ENCODE measurements around the gene S100P.
"Not testable (repeated sequence)": the region's sequence is repeated elsewhere in the genome, so short reads cannot be mapped to it uniquely, and the experiment has no call there.

Gene S100P

DNA sequence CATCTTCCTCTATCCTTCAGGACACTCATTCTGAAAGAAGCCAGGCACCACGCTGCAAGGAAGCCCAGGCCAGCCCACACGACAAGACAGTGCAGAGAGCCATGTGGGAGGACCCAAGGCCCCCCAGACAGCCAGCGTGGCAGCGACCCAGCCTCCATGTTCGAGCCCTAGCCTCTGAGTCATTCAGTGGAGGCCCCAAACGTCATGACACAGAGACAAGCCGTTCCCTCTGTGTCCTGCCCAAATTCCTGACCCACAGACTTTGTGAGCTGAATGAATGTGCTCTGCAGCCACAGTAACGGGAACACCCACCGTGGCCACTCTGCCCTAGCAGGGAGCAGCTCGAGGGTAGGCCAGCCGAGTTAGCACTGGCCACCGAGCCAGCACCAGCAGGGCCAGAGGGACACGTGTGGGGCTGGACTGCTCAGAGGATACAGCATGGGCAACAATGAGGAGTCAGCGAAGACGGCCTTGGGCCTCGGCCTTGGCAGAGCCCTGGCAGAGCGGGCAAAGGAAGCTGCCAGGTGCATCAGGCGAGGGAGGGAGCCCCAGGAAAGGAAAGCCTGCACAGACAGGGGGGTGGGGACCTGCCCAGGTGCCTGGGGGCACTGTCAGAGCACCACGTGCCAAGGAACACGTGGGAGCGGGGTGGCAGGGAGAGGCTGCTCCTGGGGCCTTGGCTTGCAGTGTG, 30.9 kb downstream of the S100P start:
- H3K27ac ChIP-seq (ENCODE audit: low read length) = no peak overlapping the region
- no peaks in the 10 kb centered on the region for H3K36me3 ChIP-seq (ENCODE audit: insufficient read depth, low read length)
- H2AFZ ChIP-seq (ENCODE audit: low read depth, low read length) = no peak overlapping the region
- H4K20me1 ChIP-seq (ENCODE audit: insufficient read depth, low read length) = no peaks in the 10 kb centered on the region; the same call in 1 of the 2 replicates
- no peak overlapping the region for H3K4me2 ChIP-seq (ENCODE audit: insufficient read depth, low read length)
- no peak for TF ChIP-seq EZH2 (IDR thresholded peaks at IDR 0.05; ENCODE audit: borderline replicate concordance, low read depth, low read length, severe bottlenecking)
- no peak for TF ChIP-seq CTCF (IDR thresholded peaks at IDR 0.05; ENCODE audit: borderline replicate concordance, extremely low read depth, low read length, poor library complexity, severe bottlenecking)
- no peak overlapping the region for H3K9ac ChIP-seq (ENCODE audit: low read depth, low read length)
- DNase-seq (no peak), ATAC-seq (ENCODE audit: insufficient read depth, low read depth) (no peak)
- H3K4me1 ChIP-seq (ENCODE audit: insufficient read depth, low read length) = peaks cover 8% of the 10 kb centered on the region
- no peaks in the 10 kb centered on the region for H3K9me3 ChIP-seq (ENCODE audit: insufficient read depth, low read length, severe bottlenecking)
- no peaks in the 10 kb centered on the region for H3K79me2 ChIP-seq (ENCODE audit: insufficient read depth, low read length)
- H3K4me3 ChIP-seq (ENCODE audit: low read depth in 1 of 2, low read length in 2 of 2) = no peak overlapping the region
- no peaks in the 10 kb centered on the region for H3K27me3 ChIP-seq (ENCODE audit: insufficient read depth, low read length, poor library complexity)

- not testable (repeated sequence) for H4K20me1 ChIP-seq (ENCODE audit: insufficient read depth, low read length); H3K9ac ChIP-seq (ENCODE audit: low read depth, low read length); ATAC-seq (ENCODE audit: insufficient read depth, low read depth); H3K4me3 ChIP-seq (ENCODE audit: low read depth in 1 of 2, low read length in 2 of 2); H3K9me3 ChIP-seq (ENCODE audit: insufficient read depth, low read length, severe bottlenecking); H3K79me2 ChIP-seq (ENCODE audit: insufficient read depth, low read length); H3K4me1 ChIP-seq (ENCODE audit: insufficient read depth, low read length); H2AFZ ChIP-seq (ENCODE audit: low read depth, low read length); H3K27ac ChIP-seq (ENCODE audit: low read length); DNase-seq; H3K4me2 ChIP-seq (ENCODE audit: insufficient read depth, low read length); H3K27me3 ChIP-seq (ENCODE audit: insufficient read depth, low read length, poor library complexity); H3K36me3 ChIP-seq (ENCODE audit: insufficient read depth, low read length)
Observed at GRCh38 chr4:6725427-6725961, 31.8 kb downstream of the S100P start.

GRCh38 chr4:6727081-6727942, 33.6 kb downstream of the S100P start:
- no peak overlapping the region for H2AFZ ChIP-seq (ENCODE audit: low read depth, low read length)
- no peaks in the 10 kb centered on the region for H3K36me3 ChIP-seq (ENCODE audit: insufficient read depth, low read length)
- H3K9me3 ChIP-seq (ENCODE audit: insufficient read depth, low read length, severe bottlenecking) = no peaks in the 10 kb centered on the region
- no peaks in the 10 kb centered on the region for H3K79me2 ChIP-seq (ENCODE audit: insufficient read depth, low read length)
- no peak overlapping the region for H3K27ac ChIP-seq (ENCODE audit: low read length)
- no peaks in the 10 kb centered on the region for H3K27me3 ChIP-seq (ENCODE audit: insufficient read depth, low read length, poor library complexity)
- no peak overlapping the region for H3K4me3 ChIP-seq (ENCODE audit: low read depth in 1 of 2, low read length in 2 of 2)
- H3K9ac ChIP-seq (ENCODE audit: low read depth, low read length) = no peak overlapping the region
- H3K4me2 ChIP-seq (ENCODE audit: insufficient read depth, low read length) = no peak overlapping the region
- TF ChIP-seq CTCF (IDR thresholded peaks at IDR 0.05; ENCODE audit: borderline replicate concordance, extremely low read depth, low read length, poor library complexity, severe bottlenecking) (no peak), EZH2 (IDR thresholded peaks at IDR 0.05; ENCODE audit: borderline replicate concordance, low read depth, low read length, severe bottlenecking) (no peak)
- no peaks in the 10 kb centered on the region for H3K4me1 ChIP-seq (ENCODE audit: insufficient read depth, low read length)
- ATAC-seq (ENCODE audit: insufficient read depth, low read depth) (no peak), DNase-seq (no peak)
- H4K20me1 ChIP-seq (ENCODE audit: insufficient read depth, low read length) = no peaks in the 10 kb centered on the region

DNA sequence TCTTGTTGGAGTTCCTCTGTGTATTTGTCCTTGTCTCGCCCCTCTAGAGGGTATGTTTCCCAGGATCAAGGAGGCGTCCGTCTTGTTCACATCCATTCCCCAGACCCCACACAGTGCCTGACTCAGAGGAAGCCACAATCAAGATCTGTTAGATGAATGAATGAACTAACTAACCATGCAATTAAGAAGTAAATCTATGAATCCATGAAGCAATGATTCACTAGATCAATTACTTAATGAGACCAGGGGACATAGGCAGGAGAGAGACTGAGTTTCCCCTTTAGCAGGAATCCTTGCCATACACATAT, 34.2 kb downstream of the S100P start:
- no peak for DNase-seq
- H3K9me3 ChIP-seq (ENCODE audit: insufficient read depth, low read length, severe bottlenecking) = no peaks in the 10 kb centered on the region
- H3K79me2 ChIP-seq (ENCODE audit: insufficient read depth, low read length) = no peaks in the 10 kb centered on the region
- no peak overlapping the region for H3K4me2 ChIP-seq (ENCODE audit: insufficient read depth, low read length)
- no peaks in the 10 kb centered on the region for H3K27me3 ChIP-seq (ENCODE audit: insufficient read depth, low read length, poor library complexity)
- no peak overlapping the region for H2AFZ ChIP-seq (ENCODE audit: low read depth, low read length)
- H3K4me1 ChIP-seq (ENCODE audit: insufficient read depth, low read length) = no peaks in the 10 kb centered on the region
- TF ChIP-seq EZH2 (IDR thresholded peaks at IDR 0.05; ENCODE audit: borderline replicate concordance, low read depth, low read length, severe bottlenecking) = no peak
- TF ChIP-seq CTCF (IDR thresholded peaks at IDR 0.05; ENCODE audit: borderline replicate concordance, extremely low read depth, low read length, poor library complexity, severe bottlenecking) = no peak
- ATAC-seq (ENCODE audit: insufficient read depth, low read depth) = no peak
- no peak overlapping the region for H3K27ac ChIP-seq (ENCODE audit: low read length)
- H4K20me1 ChIP-seq (ENCODE audit: insufficient read depth, low read length) = no peaks in the 10 kb centered on the region
- H3K9ac ChIP-seq (ENCODE audit: low read depth, low read length) = no peak overlapping the region
- no peaks in the 10 kb centered on the region for H3K36me3 ChIP-seq (ENCODE audit: insufficient read depth, low read length)
- H3K4me3 ChIP-seq (ENCODE audit: low read depth in 1 of 2, low read length in 2 of 2) = no peak overlapping the region

Data from DND-41 (cell line).